ENCODE measurements around the gene NCOA4. TPM values are rescaled to one million over a fixed set of nuclear protein-coding genes. Genes with fewer than 3 reads are reported as not detected.

The NCOA4 gene
- total RNA-seq, 4 donors from 2014 or later: 139 to 173 (median 157) TPM

DNA sequence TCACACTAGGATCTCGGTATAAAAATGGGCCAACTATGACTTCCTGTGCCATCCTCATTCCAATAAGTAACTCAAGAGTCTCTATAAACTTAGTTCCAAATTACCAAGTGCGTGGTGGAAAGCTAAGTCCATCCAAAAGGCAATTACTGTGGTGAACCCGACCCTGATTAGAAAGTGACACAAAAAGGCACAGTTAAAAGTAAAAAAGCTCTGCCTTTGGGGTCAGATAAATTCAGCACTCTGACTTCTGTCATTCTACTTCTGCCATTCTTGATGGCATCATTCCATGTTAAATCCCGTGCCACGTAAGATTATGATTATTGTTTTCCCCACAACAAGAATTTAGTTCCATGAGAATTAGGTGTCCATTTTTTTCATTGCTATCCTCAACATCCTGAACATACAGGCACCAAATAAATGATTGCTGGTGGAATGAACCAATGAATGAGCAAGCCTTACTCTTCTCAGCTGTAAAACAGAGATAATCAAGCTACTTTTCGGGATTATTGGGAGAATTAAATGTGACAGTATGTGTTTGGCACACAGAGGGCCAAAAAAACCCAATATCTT is 877 bp downstream of the NCOA4 start:
- Histone ChIP-seq H3K36me3 (no peaks in the 10 kb centered on the region), H3K4me1 (peaks cover 49 to 53% of the 10 kb centered on the region in 2 donors), H3K9me3 (no peaks in the 10 kb centered on the region), H3K27me3 (no peaks in the 10 kb centered on the region), H3K27ac (peak overlapping the region; percentile 90 to 98 (median 91)), H3K4me3 (peak overlapping the region; percentile 75 to 99 (median 89))
- ATAC-seq (no peak), DNase-seq (no peak)
- in situ Hi-C loops (cut with MboI; ENCODE audit: low sequenced_read_pairs in 4 of 4): no loop called here
- TF ChIP-seq, protein P1, sequence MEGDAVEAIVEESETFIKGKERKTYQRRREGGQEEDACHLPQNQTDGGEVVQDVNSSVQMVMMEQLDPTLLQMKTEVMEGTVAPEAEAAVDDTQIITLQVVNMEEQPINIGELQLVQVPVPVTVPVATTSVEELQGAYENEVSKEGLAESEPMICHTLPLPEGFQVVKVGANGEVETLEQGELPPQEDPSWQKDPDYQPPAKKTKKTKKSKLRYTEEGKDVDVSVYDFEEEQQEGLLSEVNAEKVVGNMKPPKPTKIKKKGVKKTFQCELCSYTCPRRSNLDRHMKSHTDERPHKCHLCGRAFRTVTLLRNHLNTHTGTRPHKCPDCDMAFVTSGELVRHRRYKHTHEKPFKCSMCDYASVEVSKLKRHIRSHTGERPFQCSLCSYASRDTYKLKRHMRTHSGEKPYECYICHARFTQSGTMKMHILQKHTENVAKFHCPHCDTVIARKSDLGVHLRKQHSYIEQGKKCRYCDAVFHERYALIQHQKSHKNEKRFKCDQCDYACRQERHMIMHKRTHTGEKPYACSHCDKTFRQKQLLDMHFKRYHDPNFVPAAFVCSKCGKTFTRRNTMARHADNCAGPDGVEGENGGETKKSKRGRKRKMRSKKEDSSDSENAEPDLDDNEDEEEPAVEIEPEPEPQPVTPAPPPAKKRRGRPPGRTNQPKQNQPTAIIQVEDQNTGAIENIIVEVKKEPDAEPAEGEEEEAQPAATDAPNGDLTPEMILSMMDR (IDR thresholded peaks at IDR 0.05 in 4 of 5, conservative IDR thresholded peaks at IDR 0.05 in 1 of 5): no peak
- no peak for TF ChIP-seq POLR2A (IDR thresholded peaks at IDR 0.05)
- intact Hi-C loops (cut with DNase I; ENCODE audit: low total_unique reads): loop anchor here (5.0 to 10.0 kb wide), 2 partner anchors 253 to 1025 kb away; partner anchors contain the start of gene ZNF22

DNA sequence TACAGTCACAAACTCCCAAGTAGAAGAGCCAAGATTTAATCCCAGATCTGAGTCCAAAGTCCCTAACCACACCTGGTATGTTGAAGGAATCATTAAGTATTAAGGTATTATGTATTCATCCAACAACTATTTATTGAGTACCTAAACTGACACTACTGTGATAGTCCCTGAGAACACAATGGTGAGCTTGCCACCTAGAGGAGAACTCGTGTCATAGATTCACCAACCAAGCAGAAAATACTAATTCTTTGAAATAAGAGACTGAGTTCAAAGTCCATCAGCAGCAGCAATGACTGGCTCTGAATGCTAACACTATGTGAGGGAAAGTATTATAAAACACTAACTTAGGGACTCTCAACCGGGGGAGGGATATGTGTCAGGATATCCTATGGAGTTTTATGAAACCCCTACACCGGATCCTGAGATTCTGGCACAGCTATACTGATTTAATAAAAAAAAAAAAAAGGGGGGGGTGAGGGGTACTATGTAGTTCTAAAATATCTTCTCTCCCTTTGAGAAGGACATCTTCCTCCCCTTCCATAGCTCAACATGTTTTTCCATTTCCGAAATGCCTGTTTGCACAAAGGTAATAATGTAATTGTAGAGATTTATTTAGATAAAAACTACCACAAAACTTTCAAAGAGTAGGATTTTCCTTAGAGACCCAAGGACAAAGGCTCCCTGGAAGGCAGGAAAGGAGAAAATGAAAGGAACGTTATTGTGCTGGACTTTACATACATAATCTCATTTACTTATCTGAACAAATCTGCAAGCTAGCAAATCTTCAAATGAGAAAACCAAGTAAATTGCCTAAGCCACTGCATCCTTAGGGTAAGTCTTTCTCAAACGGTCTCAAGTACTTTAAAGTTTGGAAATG is 1.6 kb downstream of the NCOA4 start:
- H3K4me3 ChIP-seq: peak overlapping the region; percentile 75 to 99 (median 89)
- peak overlapping the region; percentile 90 to 98 (median 91) for H3K27ac ChIP-seq
- intact Hi-C loops (cut with DNase I; ENCODE audit: low total_unique reads): loop anchor here (10.0 kb wide), 1 partner anchor 1024 kb away; the partner anchor contains the start of gene ZNF22
- H3K36me3 ChIP-seq: no peaks in the 10 kb centered on the region
- TF ChIP-seq, protein P1 (IDR thresholded peaks at IDR 0.05 in 4 of 5, conservative IDR thresholded peaks at IDR 0.05 in 1 of 5): peak; percentile 25 to 59 (median 44)
- TF ChIP-seq POLR2A (IDR thresholded peaks at IDR 0.05): no peak
- DNase-seq: no peak
- H3K9me3 ChIP-seq: no peaks in the 10 kb centered on the region
- peaks cover 55 to 60% of the 10 kb centered on the region in 2 donors for H3K4me1 ChIP-seq
- ATAC-seq: peak in 1 of 2 donors; percentile 30
- no peaks in the 10 kb centered on the region for H3K27me3 ChIP-seq
- in situ Hi-C loops (cut with MboI; ENCODE audit: low sequenced_read_pairs in 4 of 4): no loop called here

GRCh38 chr10:46026106-46026505 is 4.3 kb downstream of the NCOA4 start:
- in situ Hi-C loops (cut with MboI; ENCODE audit: low sequenced_read_pairs in 4 of 4): no loop called here
- intact Hi-C loops (cut with DNase I; ENCODE audit: low total_unique reads): loop anchor here (10.0 kb wide), 1 partner anchor 1021 kb away; the partner anchor contains the start of gene ZNF22

GRCh38 chr10:46025406-46025805 is 5.0 kb downstream of the NCOA4 start:
- ATAC-seq: no peak

More at GRCh38 chr10:46026106-46026505, 4.3 kb downstream of the NCOA4 start:
- H3K27me3 ChIP-seq: no peaks in the 10 kb centered on the region
- H3K4me1 ChIP-seq: peaks cover 80% of the 10 kb centered on the region in 2 donors
- no peaks in the 10 kb centered on the region for H3K36me3 ChIP-seq
- ATAC-seq (no peak), DNase-seq (no peak)
- TF ChIP-seq, protein P1 (IDR thresholded peaks at IDR 0.05 in 4 of 5, conservative IDR thresholded peaks at IDR 0.05 in 1 of 5): no peak
- TF ChIP-seq POLR2A (IDR thresholded peaks at IDR 0.05): no peak
- H3K27ac ChIP-seq: peak overlapping the region; percentile 5 to 96 (median 14)
- H3K4me3 ChIP-seq: no peak overlapping the region
- no peaks in the 10 kb centered on the region for H3K9me3 ChIP-seq

More at GRCh38 chr10:46025406-46025805, 5.0 kb downstream of the NCOA4 start:
- H3K36me3 ChIP-seq: no peaks in the 10 kb centered on the region
- no peak for DNase-seq
- no peak overlapping the region for H3K4me3 ChIP-seq
- in situ Hi-C loops (cut with MboI; ENCODE audit: low sequenced_read_pairs in 4 of 4): no loop called here
- intact Hi-C loops (cut with DNase I; ENCODE audit: low total_unique reads): loop anchor here (10.0 kb wide), 1 partner anchor 1021 kb away; the partner anchor contains the start of gene ZNF22
- H3K4me1 ChIP-seq: peaks cover 84 to 87% of the 10 kb centered on the region in 2 donors
- no peak for TF ChIP-seq POLR2A (IDR thresholded peaks at IDR 0.05)
- TF ChIP-seq, protein P1 (IDR thresholded peaks at IDR 0.05 in 4 of 5, conservative IDR thresholded peaks at IDR 0.05 in 1 of 5): no peak
- H3K9me3 ChIP-seq: no peaks in the 10 kb centered on the region
- no peaks in the 10 kb centered on the region for H3K27me3 ChIP-seq
- H3K27ac ChIP-seq: peak overlapping the region; percentile 9 to 96 (median 65)

Data from gastrocnemius medialis (tissue), 4 donors.